ENCODE measurements around the gene WAS.
"Not testable (repeated sequence)": the region's sequence is repeated elsewhere in the genome, so short reads cannot be mapped to it uniquely, and the experiment has no call there.

- not testable (repeated sequence) for TF ChIP-seq ZNF232 (CRISPR knock-in tag; IDR thresholded peaks at IDR 0.05); SP1 (CRISPR knock-in tag; conservative IDR thresholded peaks at IDR 0.05); FOXJ3 (CRISPR knock-in tag; IDR thresholded peaks at IDR 0.05; ENCODE audit: borderline replicate concordance); TP53 (CRISPR knock-in tag; IDR thresholded peaks at IDR 0.05); ZNF121 (CRISPR knock-in tag; IDR thresholded peaks at IDR 0.05); FOXP1 (CRISPR knock-in tag; IDR thresholded peaks at IDR 0.05; ENCODE audit: borderline replicate concordance); ARID4B (CRISPR knock-in tag; IDR thresholded peaks at IDR 0.05; ENCODE audit: borderline replicate concordance); NR3C1 (CRISPR knock-in tag; conservative IDR thresholded peaks at IDR 0.05; ENCODE audit: low read depth); SMAD3 (CRISPR knock-in tag; IDR thresholded peaks at IDR 0.05; ENCODE audit: borderline replicate concordance)
- TF ChIP-seq, protein P1, sequence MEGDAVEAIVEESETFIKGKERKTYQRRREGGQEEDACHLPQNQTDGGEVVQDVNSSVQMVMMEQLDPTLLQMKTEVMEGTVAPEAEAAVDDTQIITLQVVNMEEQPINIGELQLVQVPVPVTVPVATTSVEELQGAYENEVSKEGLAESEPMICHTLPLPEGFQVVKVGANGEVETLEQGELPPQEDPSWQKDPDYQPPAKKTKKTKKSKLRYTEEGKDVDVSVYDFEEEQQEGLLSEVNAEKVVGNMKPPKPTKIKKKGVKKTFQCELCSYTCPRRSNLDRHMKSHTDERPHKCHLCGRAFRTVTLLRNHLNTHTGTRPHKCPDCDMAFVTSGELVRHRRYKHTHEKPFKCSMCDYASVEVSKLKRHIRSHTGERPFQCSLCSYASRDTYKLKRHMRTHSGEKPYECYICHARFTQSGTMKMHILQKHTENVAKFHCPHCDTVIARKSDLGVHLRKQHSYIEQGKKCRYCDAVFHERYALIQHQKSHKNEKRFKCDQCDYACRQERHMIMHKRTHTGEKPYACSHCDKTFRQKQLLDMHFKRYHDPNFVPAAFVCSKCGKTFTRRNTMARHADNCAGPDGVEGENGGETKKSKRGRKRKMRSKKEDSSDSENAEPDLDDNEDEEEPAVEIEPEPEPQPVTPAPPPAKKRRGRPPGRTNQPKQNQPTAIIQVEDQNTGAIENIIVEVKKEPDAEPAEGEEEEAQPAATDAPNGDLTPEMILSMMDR (IDR thresholded peaks at IDR 0.05) = not testable (repeated sequence)
- TF ChIP-seq, protein P2, sequence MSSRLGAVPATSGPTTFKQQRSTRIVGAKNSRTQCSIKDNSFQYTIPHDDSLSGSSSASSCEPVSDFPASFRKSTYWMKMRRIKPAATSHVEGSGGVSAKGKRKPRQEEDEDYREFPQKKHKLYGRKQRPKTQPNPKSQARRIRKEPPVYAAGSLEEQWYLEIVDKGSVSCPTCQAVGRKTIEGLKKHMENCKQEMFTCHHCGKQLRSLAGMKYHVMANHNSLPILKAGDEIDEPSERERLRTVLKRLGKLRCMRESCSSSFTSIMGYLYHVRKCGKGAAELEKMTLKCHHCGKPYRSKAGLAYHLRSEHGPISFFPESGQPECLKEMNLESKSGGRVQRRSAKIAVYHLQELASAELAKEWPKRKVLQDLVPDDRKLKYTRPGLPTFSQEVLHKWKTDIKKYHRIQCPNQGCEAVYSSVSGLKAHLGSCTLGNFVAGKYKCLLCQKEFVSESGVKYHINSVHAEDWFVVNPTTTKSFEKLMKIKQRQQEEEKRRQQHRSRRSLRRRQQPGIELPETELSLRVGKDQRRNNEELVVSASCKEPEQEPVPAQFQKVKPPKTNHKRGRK (CRISPR knock-in tag; IDR thresholded peaks at IDR 0.05; ENCODE audit: borderline replicate concordance) = not testable (repeated sequence)
Observed at GRCh38 chrX:48668187-48668586, 15.4 kb upstream of the WAS start.

All from WTC11 (cell line).